GM12878 (cell line): Measurements from ENCODE around the gene ATG14.

ENCODE experiments used
- CBFB ChIP-seq: IDR thresholded peaks from 2 replicates; pipeline ENCODE4 v1.6.1; 2016; ENCODE audit warnings: antibody characterized with exemption, low read depth
- CEBPB ChIP-seq, 2 experiments: fragments of 150-350 bp in 1 of 2; IDR thresholded peaks; 2 replicates each; pipeline ENCODE4 v1.6.1; 2012 to 2014; ENCODE audit warnings: low read depth in 2 of 2, low read length in 2 of 2, borderline replicate concordance in 1 of 2, inconsistent platforms in 1 of 2
- EP300 ChIP-seq, 2 experiments: fragments of 150-350 bp in 1 of 2; IDR thresholded peaks; 2 replicates each; pipeline ENCODE4 v1.6.1; 2011 to 2012; ENCODE audit warnings: low read depth in 2 of 2, low read length in 2 of 2, borderline replicate concordance in 1 of 2, improper control_type of control experiment in 1 of 2, inconsistent platforms in 1 of 2; ENCODE audit not compliant: control insufficient read depth in 1 of 2
- HDGF ChIP-seq: fragments of 450-650 bp; IDR thresholded peaks from 2 replicates; pipeline ENCODE4 v1.6.1; 2016; ENCODE audit warnings: antibody characterized with exemption
- NFXL1 ChIP-seq: fragments of 450-650 bp; IDR thresholded peaks from 2 replicates; pipeline ENCODE4 v1.6.1; 2017; ENCODE audit warnings: antibody characterized with exemption, mild to moderate bottlenecking, borderline replicate concordance
- NR2C2 ChIP-seq: IDR thresholded peaks from 2 replicates; pipeline ENCODE4 v1.6.1; 2011; ENCODE audit warnings: borderline replicate concordance, low read depth; ENCODE audit not compliant: control insufficient read depth, insufficient read length
- POLR2AphosphoS5 ChIP-seq: IDR thresholded peaks from 2 replicates; pipeline ENCODE4 v1.6.1; 2011; ENCODE audit warnings: mild to moderate bottlenecking, low read length, inconsistent platforms
- SMAD5 ChIP-seq: IDR thresholded peaks from 2 replicates; pipeline ENCODE4 v1.6.1; 2016; ENCODE audit warnings: antibody characterized with exemption, low read depth
- SMARCA5 ChIP-seq: fragments of 450-650 bp; IDR thresholded peaks from 2 replicates; pipeline ENCODE4 v1.6.1; 2017; ENCODE audit warnings: mild to moderate bottlenecking
- TCF7 ChIP-seq: IDR thresholded peaks from 2 replicates; pipeline ENCODE4 v1.6.1; 2014; ENCODE audit warnings: antibody characterized with exemption, borderline replicate concordance
- TF ChIP-seq, protein P1 (sequence below), 3 experiments: IDR thresholded peaks in 2 of 3; conservative IDR thresholded peaks in 1 of 3; 2 replicates each; pipeline ENCODE4 v1.5.1; 2011; ENCODE audit warnings: low read depth in 3 of 3, low read length in 3 of 3, mild to moderate bottlenecking in 3 of 3, control low read depth in 2 of 3, moderate library complexity in 2 of 3, inconsistent platforms in 1 of 3, mixed read lengths in 1 of 3; ENCODE audit not compliant: control insufficient read depth in 2 of 3, insufficient read depth in 1 of 3; ENCODE audit errors: extremely low read depth in 1 of 3
- TF ChIP-seq, protein P2 (sequence below): IDR thresholded peaks from 2 replicates; pipeline ENCODE4 v1.6.1; 2011; ENCODE audit warnings: borderline replicate concordance, low read depth, mild to moderate bottlenecking, moderate library complexity, low read length; ENCODE audit not compliant: insufficient read depth, poor library complexity, severe bottlenecking
- TF ChIP-seq, protein P3 (sequence below): fragments of 450-650 bp; IDR thresholded peaks from 2 replicates; pipeline ENCODE4 v1.6.1; 2016; ENCODE audit warnings: mild to moderate bottlenecking, moderate library complexity, borderline replicate concordance

DNA sequence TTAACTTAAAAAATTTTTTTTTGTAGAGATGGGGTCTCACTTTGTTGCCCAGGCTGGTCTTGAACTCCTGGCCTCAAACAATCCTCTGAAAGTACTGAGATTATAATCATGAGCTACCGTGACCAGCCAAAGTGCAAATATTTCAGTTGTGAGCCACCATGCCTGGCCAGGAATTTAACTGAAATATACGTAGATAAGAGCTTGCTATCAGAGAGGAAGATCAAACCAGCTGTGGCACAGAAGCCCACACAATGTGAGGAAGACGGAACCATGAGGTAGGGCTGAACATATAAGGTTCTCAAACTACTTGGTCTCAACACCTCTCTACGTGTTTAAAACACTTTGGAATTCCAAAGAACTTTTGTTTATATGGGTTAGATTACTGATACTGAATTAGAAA is 29.1 kb downstream of the ATG14 start:
- TF ChIP-seq, protein P1, sequence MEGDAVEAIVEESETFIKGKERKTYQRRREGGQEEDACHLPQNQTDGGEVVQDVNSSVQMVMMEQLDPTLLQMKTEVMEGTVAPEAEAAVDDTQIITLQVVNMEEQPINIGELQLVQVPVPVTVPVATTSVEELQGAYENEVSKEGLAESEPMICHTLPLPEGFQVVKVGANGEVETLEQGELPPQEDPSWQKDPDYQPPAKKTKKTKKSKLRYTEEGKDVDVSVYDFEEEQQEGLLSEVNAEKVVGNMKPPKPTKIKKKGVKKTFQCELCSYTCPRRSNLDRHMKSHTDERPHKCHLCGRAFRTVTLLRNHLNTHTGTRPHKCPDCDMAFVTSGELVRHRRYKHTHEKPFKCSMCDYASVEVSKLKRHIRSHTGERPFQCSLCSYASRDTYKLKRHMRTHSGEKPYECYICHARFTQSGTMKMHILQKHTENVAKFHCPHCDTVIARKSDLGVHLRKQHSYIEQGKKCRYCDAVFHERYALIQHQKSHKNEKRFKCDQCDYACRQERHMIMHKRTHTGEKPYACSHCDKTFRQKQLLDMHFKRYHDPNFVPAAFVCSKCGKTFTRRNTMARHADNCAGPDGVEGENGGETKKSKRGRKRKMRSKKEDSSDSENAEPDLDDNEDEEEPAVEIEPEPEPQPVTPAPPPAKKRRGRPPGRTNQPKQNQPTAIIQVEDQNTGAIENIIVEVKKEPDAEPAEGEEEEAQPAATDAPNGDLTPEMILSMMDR (IDR thresholded peaks at IDR 0.05 in 2 of 3, conservative IDR thresholded peaks at IDR 0.05 in 1 of 3; ENCODE audit: control insufficient read depth in 2 of 3, extremely low read depth in 1 of 3, insufficient read depth in 1 of 3, low read depth in 3 of 3, low read length in 3 of 3): no peak
- TF ChIP-seq CEBPB (IDR thresholded peaks at IDR 0.05; ENCODE audit: borderline replicate concordance in 1 of 2, low read depth in 2 of 2, low read length in 2 of 2): no peak
- TF ChIP-seq POLR2AphosphoS5: no peak
- TF ChIP-seq HDGF: no peak
- TF ChIP-seq, protein P2, sequence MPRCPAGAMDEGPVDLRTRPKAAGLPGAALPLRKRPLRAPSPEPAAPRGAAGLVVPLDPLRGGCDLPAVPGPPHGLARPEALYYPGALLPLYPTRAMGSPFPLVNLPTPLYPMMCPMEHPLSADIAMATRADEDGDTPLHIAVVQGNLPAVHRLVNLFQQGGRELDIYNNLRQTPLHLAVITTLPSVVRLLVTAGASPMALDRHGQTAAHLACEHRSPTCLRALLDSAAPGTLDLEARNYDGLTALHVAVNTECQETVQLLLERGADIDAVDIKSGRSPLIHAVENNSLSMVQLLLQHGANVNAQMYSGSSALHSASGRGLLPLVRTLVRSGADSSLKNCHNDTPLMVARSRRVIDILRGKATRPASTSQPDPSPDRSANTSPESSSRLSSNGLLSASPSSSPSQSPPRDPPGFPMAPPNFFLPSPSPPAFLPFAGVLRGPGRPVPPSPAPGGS: no peak
- no peak for TF ChIP-seq SMAD5
- TF ChIP-seq CBFB: no peak
- TF ChIP-seq TCF7: no peak
- TF ChIP-seq EP300 (IDR thresholded peaks at IDR 0.05; ENCODE audit: borderline replicate concordance in 1 of 2, control insufficient read depth in 1 of 2, low read depth in 2 of 2, low read length in 2 of 2): no peak
- no peak for TF ChIP-seq NFXL1
- TF ChIP-seq NR2C2: no peak
- no peak for TF ChIP-seq SMARCA5
- TF ChIP-seq, protein P3, sequence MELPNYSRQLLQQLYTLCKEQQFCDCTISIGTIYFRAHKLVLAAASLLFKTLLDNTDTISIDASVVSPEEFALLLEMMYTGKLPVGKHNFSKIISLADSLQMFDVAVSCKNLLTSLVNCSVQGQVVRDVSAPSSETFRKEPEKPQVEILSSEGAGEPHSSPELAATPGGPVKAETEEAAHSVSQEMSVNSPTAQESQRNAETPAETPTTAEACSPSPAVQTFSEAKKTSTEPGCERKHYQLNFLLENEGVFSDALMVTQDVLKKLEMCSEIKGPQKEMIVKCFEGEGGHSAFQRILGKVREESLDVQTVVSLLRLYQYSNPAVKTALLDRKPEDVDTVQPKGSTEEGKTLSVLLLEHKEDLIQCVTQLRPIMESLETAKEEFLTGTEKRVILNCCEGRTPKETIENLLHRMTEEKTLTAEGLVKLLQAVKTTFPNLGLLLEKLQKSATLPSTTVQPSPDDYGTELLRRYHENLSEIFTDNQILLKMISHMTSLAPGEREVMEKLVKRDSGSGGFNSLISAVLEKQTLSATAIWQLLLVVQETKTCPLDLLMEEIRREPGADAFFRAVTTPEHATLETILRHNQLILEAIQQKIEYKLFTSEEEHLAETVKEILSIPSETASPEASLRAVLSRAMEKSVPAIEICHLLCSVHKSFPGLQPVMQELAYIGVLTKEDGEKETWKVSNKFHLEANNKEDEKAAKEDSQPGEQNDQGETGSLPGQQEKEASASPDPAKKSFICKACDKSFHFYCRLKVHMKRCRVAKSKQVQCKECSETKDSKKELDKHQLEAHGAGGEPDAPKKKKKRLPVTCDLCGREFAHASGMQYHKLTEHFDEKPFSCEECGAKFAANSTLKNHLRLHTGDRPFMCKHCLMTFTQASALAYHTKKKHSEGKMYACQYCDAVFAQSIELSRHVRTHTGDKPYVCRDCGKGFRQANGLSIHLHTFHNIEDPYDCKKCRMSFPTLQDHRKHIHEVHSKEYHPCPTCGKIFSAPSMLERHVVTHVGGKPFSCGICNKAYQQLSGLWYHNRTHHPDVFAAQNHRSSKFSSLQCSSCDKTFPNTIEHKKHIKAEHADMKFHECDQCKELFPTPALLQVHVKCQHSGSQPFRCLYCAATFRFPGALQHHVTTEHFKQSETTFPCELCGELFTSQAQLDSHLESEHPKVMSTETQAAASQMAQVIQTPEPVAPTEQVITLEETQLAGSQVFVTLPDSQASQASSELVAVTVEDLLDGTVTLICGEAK: no peak
